ENCODE data around the gene BCL2L1.

Gene BCL2L1

GRCh38 chr20:31615416-31615815 is 107.3 kb downstream of the BCL2L1 start:
- in situ Hi-C loops (cut with MboI; ENCODE audit: low sequenced_read_pairs) = loop anchor here (5.0 kb wide), 1 partner anchor 53 kb away; no protein-coding TSS in a partner anchor

All from HL-60/S4 (cell line).